GM12891 (cell line): ENCODE data around the gene EGFR.

Experiments used
- DNase-seq: peaks from one replicate; pipeline ENCODE4 v3.0.0; 2011; ENCODE audit warnings: low spot score; ENCODE audit not compliant: insufficient read length
- FAIRE-seq: peaks from 2 replicates; lab custom pipeline; 2011; peaks lifted over from hg19 to GRCh38; lab: Jason Lieb, UNC
- PAX5 ChIP-seq: IDR thresholded peaks from 2 replicates; pipeline ENCODE4 v1.6.1; 2011; ENCODE audit warnings: low read length, moderate library complexity, mild to moderate bottlenecking; ENCODE audit not compliant: insufficient read depth, severe bottlenecking
- POLR2A ChIP-seq: IDR thresholded peaks from 2 replicates; pipeline ENCODE4 v1.6.1; 2011; ENCODE audit warnings: low read depth, low read length, control low read depth
- POLR2AphosphoS5 ChIP-seq: IDR thresholded peaks from 2 replicates; pipeline ENCODE4 v1.6.1; 2011; ENCODE audit warnings: low read depth, low read length, control low read depth
- POU2F2 ChIP-seq: IDR thresholded peaks from 2 replicates; pipeline ENCODE4 v1.6.1; 2011; ENCODE audit warnings: low read depth, mild to moderate bottlenecking, control low read depth, low read length, moderate library complexity
- SPI1 ChIP-seq: IDR thresholded peaks from 2 replicates; pipeline ENCODE4 v1.6.1; 2011; ENCODE audit warnings: low read depth, low read length, control low read depth
- TAF1 ChIP-seq: IDR thresholded peaks from 2 replicates; pipeline ENCODE4 v1.6.1; 2011; ENCODE audit warnings: low read depth, low read length, control low read depth

EGFR gene

DNA sequence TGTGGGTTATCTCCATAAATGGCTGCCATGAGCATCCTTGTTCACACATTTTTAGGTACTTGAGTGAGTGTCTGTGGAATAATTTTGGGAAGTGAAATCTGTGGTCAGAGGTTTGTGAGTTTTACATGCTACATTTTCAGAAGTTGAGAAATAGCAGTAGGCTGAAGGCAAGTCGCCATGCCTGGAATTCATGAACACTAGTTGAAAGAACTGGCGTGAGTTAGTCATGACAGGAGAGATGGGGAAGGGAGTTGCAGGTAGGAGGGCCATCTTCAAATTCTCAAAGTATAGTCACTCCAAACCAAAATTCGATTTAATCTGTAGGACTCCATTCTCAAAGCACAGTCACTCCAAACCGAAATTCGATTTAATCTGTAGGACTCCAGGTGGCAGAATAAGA, 89.6 kb downstream of the EGFR start:
- no peak for TF ChIP-seq POU2F2
- TF ChIP-seq PAX5 = no peak
- no peak for TF ChIP-seq POLR2A
- TF ChIP-seq SPI1 = no peak
- TF ChIP-seq POLR2AphosphoS5 = no peak
- no peak for TF ChIP-seq TAF1
- no peak for DNase-seq
- no peak for FAIRE-seq

- FAIRE-seq (peak; percentile 20), DNase-seq (no peak)
- no peak for TF ChIP-seq POLR2A
- no peak for TF ChIP-seq PAX5
- TF ChIP-seq SPI1 = no peak
- no peak for TF ChIP-seq POLR2AphosphoS5
- no peak for TF ChIP-seq TAF1
- TF ChIP-seq POU2F2 = no peak
Measured at GRCh38 chr7:55108818-55109217, 90.0 kb downstream of the EGFR start.

DNA sequence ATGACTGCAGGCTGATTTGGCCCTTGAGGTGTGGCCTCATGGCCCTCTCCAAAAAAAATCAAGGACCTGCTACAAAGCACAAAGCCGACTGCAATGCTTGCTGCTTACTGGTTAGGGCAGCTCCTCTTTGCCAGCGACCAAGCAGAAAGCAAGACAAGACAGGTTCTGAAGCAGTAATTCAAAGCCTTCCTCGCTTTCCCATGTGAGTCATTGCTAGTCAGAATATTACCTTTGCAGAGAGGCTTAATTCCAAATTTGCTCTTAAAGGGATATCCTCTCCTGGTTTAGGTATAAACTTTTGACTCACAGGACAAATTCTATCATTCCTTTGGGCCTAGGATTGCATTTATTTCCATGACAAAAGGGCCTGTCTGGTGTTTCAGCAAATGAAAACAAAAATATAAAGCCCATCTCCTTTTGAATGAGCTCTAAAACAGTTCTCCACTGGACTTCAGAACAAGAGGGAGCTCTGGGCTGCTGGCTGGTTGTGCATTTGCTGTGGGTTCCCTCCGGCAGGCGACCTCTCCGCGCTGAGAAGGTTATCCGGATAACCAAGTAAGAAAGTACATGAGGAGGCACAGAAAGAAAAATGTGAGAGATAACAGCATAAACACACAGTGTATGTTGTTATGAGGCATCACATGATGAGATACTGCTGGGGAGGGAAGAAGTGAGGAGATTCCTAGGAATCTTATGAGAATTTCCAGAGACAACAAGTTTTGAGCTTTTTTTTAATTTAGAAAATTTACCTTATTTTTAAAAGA, 90.8 kb downstream of the EGFR start:
- DNase-seq (no peak), FAIRE-seq (no peak)
- TF ChIP-seq SPI1 (no peak), POLR2A (no peak), PAX5 (no peak), POLR2AphosphoS5 (no peak), POU2F2 (no peak), TAF1 (no peak)

DNA sequence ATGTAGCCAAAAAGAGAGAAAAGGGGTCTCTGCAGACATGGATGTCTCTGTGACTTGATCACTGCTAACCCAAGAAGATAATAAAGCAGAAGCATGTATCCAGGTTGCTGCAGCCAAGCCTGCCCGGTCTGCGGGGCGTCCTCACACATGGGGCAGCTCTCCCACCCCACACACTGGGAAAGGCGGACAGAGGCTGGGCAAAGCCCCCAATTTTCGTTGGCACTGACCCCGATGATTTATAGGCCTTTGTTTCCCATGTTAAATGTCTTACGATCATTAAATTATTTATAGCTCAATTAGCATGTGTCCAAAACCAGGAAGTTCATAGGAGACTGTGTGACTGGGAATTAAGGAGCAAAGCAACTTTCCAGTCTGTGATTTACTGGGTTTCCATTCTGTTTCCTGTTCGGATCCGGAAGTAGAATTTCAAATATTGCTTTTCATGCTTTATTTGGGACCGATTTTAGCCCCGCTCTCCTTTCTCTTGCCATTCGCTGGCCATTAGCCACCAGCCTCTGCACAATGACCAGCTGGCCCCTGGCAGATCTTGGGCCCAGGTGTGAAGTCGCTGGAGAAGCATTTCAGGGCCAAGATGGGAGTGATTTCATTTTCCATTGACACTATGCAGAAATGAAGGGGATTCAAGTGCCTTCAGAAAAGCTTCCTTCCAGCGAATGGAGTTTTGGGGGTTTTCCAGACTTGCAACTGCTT, 91.6 kb downstream of the EGFR start:
- FAIRE-seq (no peak), DNase-seq (no peak)
- TF ChIP-seq TAF1 (no peak), POLR2AphosphoS5 (no peak), PAX5 (no peak), SPI1 (no peak), POLR2A (no peak), POU2F2 (no peak)

DNA sequence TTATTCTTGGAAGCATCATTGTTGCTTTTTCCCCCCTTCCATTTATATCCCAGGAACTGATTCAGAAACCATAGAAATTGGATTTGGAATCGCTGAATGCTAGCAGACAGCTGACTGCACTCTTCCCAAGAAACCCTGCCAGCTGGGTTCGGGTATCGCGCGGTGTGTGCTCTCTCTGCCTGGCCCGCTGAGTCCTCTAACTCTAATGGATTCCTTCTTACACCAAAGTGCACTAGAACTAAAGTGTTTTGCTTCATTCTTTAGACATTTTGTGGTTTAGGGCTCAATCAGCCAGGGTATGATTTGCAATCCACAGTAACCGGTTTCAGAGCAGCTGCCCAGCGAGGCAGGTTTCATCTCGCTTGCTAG, 92.2 kb downstream of the EGFR start:
- DNase-seq = no peak
- peak; percentile 50 for FAIRE-seq
- TF ChIP-seq POU2F2 (no peak), POLR2AphosphoS5 (no peak), TAF1 (no peak), PAX5 (no peak), SPI1 (no peak), POLR2A (no peak)

DNA sequence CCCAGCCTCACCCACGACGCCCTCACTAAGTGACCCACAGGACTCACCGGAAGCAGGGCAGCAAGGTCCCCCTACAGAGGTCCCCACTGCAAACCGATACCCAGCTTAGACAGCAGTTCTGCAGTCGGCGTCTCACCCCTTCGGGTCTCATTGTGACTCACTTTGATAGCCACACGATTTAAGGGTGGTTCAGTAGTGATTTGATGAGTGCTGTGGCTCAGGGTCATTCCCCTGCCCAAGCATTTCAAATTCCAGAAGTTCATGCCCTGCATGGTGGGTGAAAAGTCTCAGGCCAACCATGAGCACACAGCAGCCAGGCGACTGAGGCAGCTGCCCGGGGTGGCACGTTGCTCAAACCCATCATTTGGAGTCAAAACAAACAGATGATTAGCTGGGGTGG, 93.2 kb downstream of the EGFR start:
- no peak for FAIRE-seq
- no peak for DNase-seq
- TF ChIP-seq SPI1 (no peak), PAX5 (no peak), POU2F2 (no peak)

DNA sequence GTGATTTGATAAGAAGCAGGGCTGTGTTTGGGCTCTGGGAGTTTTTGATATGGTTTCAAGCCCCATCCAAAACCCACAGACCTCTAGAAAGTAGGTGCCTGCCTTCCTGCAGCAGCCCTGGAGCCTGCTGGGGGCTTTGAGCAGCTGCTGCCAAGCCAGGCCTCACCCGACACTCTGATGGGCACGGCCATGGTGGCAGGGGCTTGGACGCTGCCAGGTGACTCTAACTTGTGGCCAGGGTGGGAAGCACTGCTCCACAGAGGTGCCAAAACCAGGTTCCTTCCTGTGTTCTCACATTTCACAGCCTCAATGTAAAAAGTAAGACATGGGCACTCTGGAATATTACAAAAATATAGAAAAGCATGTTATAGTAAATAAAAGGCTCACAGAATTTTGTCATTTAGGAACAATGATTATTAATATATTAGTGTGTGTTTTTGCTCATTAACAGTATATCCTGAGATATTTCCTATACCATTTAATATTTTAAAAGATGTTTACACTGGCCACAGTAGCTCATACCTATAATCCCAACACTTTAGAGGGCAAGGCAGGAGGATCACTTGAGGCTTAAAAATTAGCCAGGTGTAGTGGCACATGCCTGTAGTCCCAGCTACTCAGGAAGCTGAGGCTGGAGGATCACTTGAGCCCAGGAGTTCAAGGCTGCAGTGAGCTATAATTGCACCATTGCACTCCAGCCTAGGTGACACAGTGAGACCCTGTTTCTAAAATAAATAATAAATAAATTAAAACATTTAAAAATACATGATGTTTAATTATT, 95.1 kb downstream of the EGFR start:
- no peak for TF ChIP-seq POU2F2
- TF ChIP-seq PAX5 = no peak
- no peak for TF ChIP-seq SPI1
- TF ChIP-seq POLR2AphosphoS5 = no peak
- TF ChIP-seq TAF1 = no peak
- no peak for TF ChIP-seq POLR2A
- no peak for FAIRE-seq

GRCh38 chr7:55117286-55117685, 98.5 kb downstream of the EGFR start:
- DNase-seq (no peak), FAIRE-seq (no peak)
- TF ChIP-seq POLR2AphosphoS5 (no peak), POLR2A (no peak), TAF1 (no peak), PAX5 (no peak), POU2F2 (no peak), SPI1 (no peak)

More for the DNA sequence above, 95.1 kb downstream of the EGFR start:
- no peak for DNase-seq

DNA sequence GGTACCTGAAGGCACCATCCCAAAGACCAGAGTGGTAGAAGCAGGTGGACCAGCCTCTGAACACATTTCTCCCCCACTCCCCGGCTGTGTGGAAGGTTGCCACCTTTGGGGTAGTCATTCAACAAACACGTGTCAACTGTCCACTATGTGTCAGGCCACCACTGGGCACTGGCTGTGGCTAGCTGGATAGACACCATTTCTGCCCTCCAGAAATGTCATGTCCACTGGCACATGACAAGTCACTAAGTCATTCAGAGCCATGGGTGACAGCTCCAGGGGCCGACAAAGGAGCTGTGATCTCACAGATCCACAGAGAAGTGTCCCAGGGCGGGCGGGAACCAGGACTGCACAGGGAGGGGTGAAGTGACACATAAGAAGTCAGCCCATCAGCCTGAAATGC, 99.6 kb downstream of the EGFR start:
- DNase-seq (no peak), FAIRE-seq (no peak)
- TF ChIP-seq POLR2A (no peak), PAX5 (no peak), TAF1 (no peak), SPI1 (no peak), POU2F2 (no peak), POLR2AphosphoS5 (no peak)
